ENCODE measurements around the gene MAST4. TPM values are rescaled to one million over a fixed set of nuclear protein-coding genes. Genes with fewer than 3 reads are reported as not detected.

MAST4 gene
- total RNA-seq, 2 donors from 2014 or later, result 36.8 to 45.7 TPM

DNA sequence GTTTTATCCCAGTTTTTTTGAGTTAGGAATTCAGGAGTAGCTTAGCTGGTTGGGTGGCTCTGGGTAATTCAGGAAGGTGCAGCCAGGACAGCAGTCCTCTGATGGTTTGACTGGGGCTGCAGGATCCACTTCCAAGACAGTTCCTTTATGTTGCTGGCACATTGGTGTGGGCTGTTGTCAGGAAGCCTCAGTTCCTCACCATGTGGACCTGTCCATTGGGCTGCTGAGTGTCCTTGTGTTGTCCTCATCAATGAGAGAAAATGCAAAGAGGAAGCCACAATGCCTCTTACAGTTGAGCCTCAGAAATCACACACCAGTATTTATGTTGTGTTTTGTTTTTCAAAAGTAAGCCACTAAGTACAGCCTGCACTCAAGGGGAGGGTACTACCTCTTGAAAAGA, 140.9 kb downstream of the MAST4 start:
- no peaks in the 10 kb centered on the region for H3K36me3 ChIP-seq
- H3K4me1 ChIP-seq (replicated peaks), result peaks cover 5% of the 10 kb centered on the region
- no peaks in the 10 kb centered on the region for H3K27me3 ChIP-seq (replicated peaks; ENCODE audit: insufficient read depth)
- no peak for DNase-seq (ENCODE audit: low spot score)
- intact Hi-C loops (cut with DNase I), result no loop called here
- no peak overlapping the region for H3K4me3 ChIP-seq
- H3K27ac ChIP-seq, result no peak overlapping the region
- no peaks in the 10 kb centered on the region for H3K9me3 ChIP-seq
- TF ChIP-seq POLR2A (IDR thresholded peaks at IDR 0.05) (no peak), POLR2AphosphoS5 (IDR thresholded peaks at IDR 0.05) (no peak)
- TF ChIP-seq, protein P1, sequence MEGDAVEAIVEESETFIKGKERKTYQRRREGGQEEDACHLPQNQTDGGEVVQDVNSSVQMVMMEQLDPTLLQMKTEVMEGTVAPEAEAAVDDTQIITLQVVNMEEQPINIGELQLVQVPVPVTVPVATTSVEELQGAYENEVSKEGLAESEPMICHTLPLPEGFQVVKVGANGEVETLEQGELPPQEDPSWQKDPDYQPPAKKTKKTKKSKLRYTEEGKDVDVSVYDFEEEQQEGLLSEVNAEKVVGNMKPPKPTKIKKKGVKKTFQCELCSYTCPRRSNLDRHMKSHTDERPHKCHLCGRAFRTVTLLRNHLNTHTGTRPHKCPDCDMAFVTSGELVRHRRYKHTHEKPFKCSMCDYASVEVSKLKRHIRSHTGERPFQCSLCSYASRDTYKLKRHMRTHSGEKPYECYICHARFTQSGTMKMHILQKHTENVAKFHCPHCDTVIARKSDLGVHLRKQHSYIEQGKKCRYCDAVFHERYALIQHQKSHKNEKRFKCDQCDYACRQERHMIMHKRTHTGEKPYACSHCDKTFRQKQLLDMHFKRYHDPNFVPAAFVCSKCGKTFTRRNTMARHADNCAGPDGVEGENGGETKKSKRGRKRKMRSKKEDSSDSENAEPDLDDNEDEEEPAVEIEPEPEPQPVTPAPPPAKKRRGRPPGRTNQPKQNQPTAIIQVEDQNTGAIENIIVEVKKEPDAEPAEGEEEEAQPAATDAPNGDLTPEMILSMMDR (IDR thresholded peaks at IDR 0.05), result no peak

DNA sequence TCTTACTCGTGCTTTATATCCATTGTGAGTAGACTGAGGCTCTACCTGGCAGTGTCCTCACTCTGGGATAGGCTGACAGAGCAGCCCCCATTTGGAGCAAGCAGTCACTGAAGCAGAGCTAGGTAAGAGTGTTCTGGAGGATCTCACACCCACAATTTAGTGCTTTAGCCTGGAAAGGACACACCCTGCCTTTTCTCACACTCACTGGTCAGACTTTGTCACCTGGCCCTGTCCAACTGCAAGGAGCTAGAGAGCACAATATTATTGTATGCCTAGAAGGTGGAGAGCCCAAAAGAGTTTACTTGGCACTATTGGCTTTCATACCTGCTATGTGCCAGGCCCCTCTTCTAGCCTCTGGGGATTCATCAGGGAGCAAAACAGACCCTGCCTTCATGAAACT, 141.9 kb downstream of the MAST4 start:
- H3K27me3 ChIP-seq (replicated peaks; ENCODE audit: insufficient read depth), result no peaks in the 10 kb centered on the region
- no peaks in the 10 kb centered on the region for H3K9me3 ChIP-seq
- TF ChIP-seq POLR2A (IDR thresholded peaks at IDR 0.05) (no peak), POLR2AphosphoS5 (IDR thresholded peaks at IDR 0.05) (no peak)
- TF ChIP-seq, protein P1 (IDR thresholded peaks at IDR 0.05), result no peak
- no peak overlapping the region for H3K27ac ChIP-seq
- no peaks in the 10 kb centered on the region for H3K36me3 ChIP-seq
- intact Hi-C loops (cut with DNase I), result no loop called here
- 100% methylated on average over 1 of the region's 1 CpG for WGBS
- H3K4me3 ChIP-seq, result no peak overlapping the region
- DNase-seq (ENCODE audit: low spot score), result no peak
- H3K4me1 ChIP-seq (replicated peaks), result peaks cover 12% of the 10 kb centered on the region

DNA sequence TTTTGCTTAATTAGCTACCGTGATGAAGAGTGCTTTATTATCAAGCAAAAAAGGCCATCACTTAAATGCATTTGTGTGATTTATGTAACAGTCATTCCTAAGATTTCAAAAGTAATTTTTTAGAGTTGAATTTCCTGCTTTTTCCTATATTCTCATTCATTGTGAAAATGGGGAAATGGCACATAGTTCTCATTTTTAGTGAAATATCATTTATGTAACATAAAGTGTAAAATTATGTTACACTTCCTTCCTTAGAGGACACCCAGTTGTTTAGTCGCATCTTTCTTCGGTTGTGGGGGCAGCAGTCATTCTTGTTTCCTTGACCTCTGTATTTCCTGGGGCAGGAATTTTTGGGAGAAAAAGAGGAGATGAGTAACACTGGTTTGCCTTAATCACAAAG, 142.8 kb downstream of the MAST4 start:
- no peak for DNase-seq (ENCODE audit: low spot score)
- Histone ChIP-seq H3K27me3 (replicated peaks; ENCODE audit: insufficient read depth) (no peaks in the 10 kb centered on the region), H3K36me3 (no peaks in the 10 kb centered on the region), H3K4me1 (replicated peaks) (peaks cover 12% of the 10 kb centered on the region), H3K9me3 (no peaks in the 10 kb centered on the region), H3K27ac (no peak overlapping the region), H3K4me3 (no peak overlapping the region)
- intact Hi-C loops (cut with DNase I), result no loop called here
- no peak for TF ChIP-seq POLR2A (IDR thresholded peaks at IDR 0.05)
- TF ChIP-seq, protein P1 (IDR thresholded peaks at IDR 0.05), result no peak
- TF ChIP-seq POLR2AphosphoS5 (IDR thresholded peaks at IDR 0.05), result no peak
- 88% methylated on average over 3 of the region's 3 CpGs for WGBS

DNA sequence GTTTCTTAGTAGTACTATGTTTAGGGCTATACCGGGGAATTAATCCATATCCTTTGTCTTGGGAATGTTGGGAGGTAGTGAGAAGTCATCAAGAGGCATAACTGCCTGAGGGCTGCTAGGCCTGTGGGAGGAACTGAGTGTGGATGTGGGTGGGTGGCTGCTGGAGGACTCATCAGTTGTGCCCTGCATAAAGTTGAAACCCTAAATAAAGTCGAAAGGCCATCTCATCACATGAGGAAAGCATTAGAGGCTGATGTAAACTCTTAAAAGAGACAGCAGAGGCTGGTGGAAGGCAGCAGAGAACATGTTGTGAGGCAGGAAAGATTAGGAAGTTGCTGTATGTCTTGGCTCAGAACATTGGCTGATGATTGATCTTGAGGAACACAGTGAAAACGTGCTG, 143.8 kb downstream of the MAST4 start:
- intact Hi-C loops (cut with DNase I), result no loop called here
- Histone ChIP-seq H3K27ac (peak overlapping the region in 1 of 2 donors; percentile 48), H3K9me3 (no peaks in the 10 kb centered on the region), H3K4me3 (no peak overlapping the region), H3K36me3 (no peaks in the 10 kb centered on the region), H3K27me3 (replicated peaks; ENCODE audit: insufficient read depth) (no peaks in the 10 kb centered on the region), H3K4me1 (replicated peaks) (peaks cover 12% of the 10 kb centered on the region)
- peak; percentile 45 for TF ChIP-seq POLR2AphosphoS5 (IDR thresholded peaks at IDR 0.05)
- TF ChIP-seq, protein P1 (IDR thresholded peaks at IDR 0.05), result no peak
- DNase-seq (ENCODE audit: low spot score), result peak; percentile 37
- 21% methylated on average over 3 of the region's 3 CpGs for whole genome bisulfite sequencing

DNA sequence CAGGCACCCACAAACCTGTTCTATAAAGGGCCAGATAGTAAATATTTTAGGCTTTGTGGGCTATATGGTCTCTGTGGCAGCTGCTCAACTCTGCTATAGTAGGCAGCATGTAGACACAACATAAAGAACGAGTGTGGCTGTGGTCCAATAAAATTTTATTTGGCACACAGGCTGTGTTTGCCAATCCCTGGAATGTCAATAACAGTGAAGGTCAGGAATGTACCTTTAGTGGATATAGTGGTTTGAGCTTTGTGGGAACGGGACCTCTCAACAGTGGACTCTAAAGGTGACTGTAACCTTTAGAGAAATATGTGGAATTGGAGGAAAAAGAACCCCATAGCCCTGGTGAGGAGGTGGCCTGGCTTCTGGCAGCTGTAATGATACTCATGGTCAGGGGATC, 145.2 kb downstream of the MAST4 start:
- H3K36me3 ChIP-seq, result no peaks in the 10 kb centered on the region
- peak; percentile 47 for DNase-seq (ENCODE audit: low spot score)
- no peaks in the 10 kb centered on the region for H3K27me3 ChIP-seq (replicated peaks; ENCODE audit: insufficient read depth)
- H3K9me3 ChIP-seq, result no peaks in the 10 kb centered on the region
- intact Hi-C loops (cut with DNase I), result no loop called here
- no peak overlapping the region for H3K4me3 ChIP-seq
- 38% methylated on average over 2 of the region's 2 CpGs for WGBS
- TF ChIP-seq POLR2A (IDR thresholded peaks at IDR 0.05), result no peak
- TF ChIP-seq POLR2AphosphoS5 (IDR thresholded peaks at IDR 0.05), result peak; percentile 38
- H3K27ac ChIP-seq, result peak overlapping the region in 1 of 2 donors; percentile 48
- peaks cover 12% of the 10 kb centered on the region for H3K4me1 ChIP-seq (replicated peaks)
